K562 (cell line): Measurements from ENCODE around the gene DAZAP1. TPM values are rescaled to one million over a fixed set of nuclear protein-coding genes. Genes with fewer than 3 reads are reported as not detected.

ENCODE experiments used
- ATAC-seq: fragments of 200-7000 bp; cut with Tn5 transposase; 3 replicates; pipeline ENCODE4 v1.9.1; 2020; ENCODE audit warnings: moderate library complexity
- BruUV-seq: library from RNA; stranded (reverse); fragments of 400-500 nt; replicated peaks from 2 replicates; lab custom pipeline; 2021; lab: Mats Ljungman, UMichigan
- CTCF ChIA-PET: fragments of 300-600 bp; formaldehyde crosslinking; extraction: SDS; loops from one replicate; lab custom pipeline; 2021; ENCODE audit warnings: low intra/inter-chr PET ratio; lab: Yijun Ruan, JAX
- POLR2A ChIA-PET: fragments of 300-600, 350-650 bp; sonication (Branson Sonifier 250); formaldehyde crosslinking; extraction: SDS; loops from one replicate; lab custom pipeline; 2021; ENCODE audit warnings: antibody characterized with exemption, inconsistent platforms; lab: Yijun Ruan, JAX
- DNase-seq, 4 experiments: peaks; one replicate each; pipeline versions ENCODE4 v3.0.0 to v3.0.0-alpha.2; 2011 to 2018; ENCODE audit warnings: low spot score in 3 of 4, mixed read lengths in 3 of 4; ENCODE audit errors: extremely low read depth in 1 of 4
- FAIRE-seq: peaks from 2 replicates; lab custom pipeline; 2011; peaks lifted over from hg19 to GRCh38; lab: Jason Lieb, UNC
- H2AFZ ChIP-seq: 2 replicates; pipeline ENCODE4 v1.6.0; 2011; ENCODE audit warnings: low read depth, low read length, control low read depth, inconsistent platforms
- H3K27ac ChIP-seq: fragments of 200-600 bp; 3 replicates; pipeline ENCODE4 v1.8.0; 2011; ENCODE audit warnings: low read depth, mild to moderate bottlenecking, control low read depth, inconsistent platforms, low read length, moderate library complexity, mixed read lengths; ENCODE audit errors: extremely low read depth
- H3K27me3 ChIP-seq, 2 experiments: fragments of 300-600 bp in 1 of 2; 2 replicates in 1 of 2; 3 replicates in 1 of 2; pipeline versions ENCODE4 v1.6.0 to v1.8.0; 2011; ENCODE audit warnings: inconsistent platforms in 2 of 2, low read length in 2 of 2, mild to moderate bottlenecking in 1 of 2, mixed read lengths in 1 of 2, moderate library complexity in 1 of 2; ENCODE audit not compliant: control insufficient read depth in 2 of 2, insufficient read depth in 2 of 2
- H3K36me3 ChIP-seq: fragments of 300-600 bp; 3 replicates; pipeline ENCODE4 v1.8.0; 2011; ENCODE audit warnings: mild to moderate bottlenecking, low read length, inconsistent platforms; ENCODE audit not compliant: control insufficient read depth, insufficient read depth
- H3K4me1 ChIP-seq, 2 experiments: fragments of 200-600 bp in 1 of 2; replicated peaks in 1 of 2; 2 replicates in 1 of 2; 3 replicates in 1 of 2; pipeline versions ENCODE4 v1.5.1 to v1.8.0; 2011; ENCODE audit warnings: inconsistent platforms in 2 of 2, low read length in 2 of 2, mild to moderate bottlenecking in 1 of 2, mixed read lengths in 1 of 2, moderate library complexity in 1 of 2; ENCODE audit not compliant: control insufficient read depth in 2 of 2, insufficient read depth in 2 of 2
- H3K4me2 ChIP-seq: 2 replicates; pipeline ENCODE4 v1.6.1; 2011; ENCODE audit warnings: low read length, control low read depth, inconsistent platforms, mixed read lengths; ENCODE audit not compliant: insufficient read depth
- H3K4me3 ChIP-seq: fragments of 200-600 bp; sonication (generic), shearing (Covaris generic); 2 replicates; pipeline ENCODE4 v1.5.1; 2016; ENCODE audit warnings: control low read depth, inconsistent platforms
- H3K79me2 ChIP-seq: fragments of 200-600 bp; 3 replicates; pipeline ENCODE4 v1.8.0; 2011; ENCODE audit warnings: low read length, inconsistent platforms; ENCODE audit not compliant: control insufficient read depth, insufficient read depth
- H3K9ac ChIP-seq, 2 experiments: 2 replicates each; pipeline versions ENCODE4 v1.6.0 to v1.6.1; 2011; ENCODE audit warnings: low read depth in 2 of 2, low read length in 2 of 2, control low read depth in 1 of 2, inconsistent platforms in 1 of 2, mild to moderate bottlenecking in 1 of 2, mixed read lengths in 1 of 2; ENCODE audit not compliant: insufficient read depth in 1 of 2
- H3K9me1 ChIP-seq: one replicate; pipeline ENCODE4 v1.6.0; 2011; ENCODE audit warnings: inconsistent platforms, mild to moderate bottlenecking, low read length, moderate library complexity; ENCODE audit not compliant: control insufficient read depth, insufficient read depth
- H3K9me3 ChIP-seq: replicated peaks from 2 replicates; pipeline ENCODE4 v1.5.1; 2011; ENCODE audit warnings: low read depth, low read length, inconsistent platforms; ENCODE audit not compliant: control insufficient read depth, insufficient read depth
- H4K20me1 ChIP-seq: replicated peaks from 2 replicates; pipeline ENCODE4 v1.6.1; 2011; ENCODE audit warnings: low read length, inconsistent platforms, mixed read lengths; ENCODE audit not compliant: control insufficient read depth, insufficient read depth
- ATF7 ChIP-seq: fragments of 450-650 bp; IDR thresholded peaks from 2 replicates; pipeline ENCODE4 v1.7.1; 2014; ENCODE audit warnings: mild to moderate bottlenecking, moderate library complexity
- ETS2 ChIP-seq: IDR thresholded peaks from 2 replicates; pipeline ENCODE4 v1.6.1; 2016; ENCODE audit warnings: borderline replicate concordance, missing genetic modification characterization, mild to moderate bottlenecking, moderate library complexity, missing compliant biosample characterization; ENCODE audit not compliant: poor library complexity, severe bottlenecking
- ETV5 ChIP-seq: sonication (generic); formaldehyde crosslinking; IDR thresholded peaks from 2 replicates; pipeline ENCODE4 v1.4.0; 2020; ENCODE audit warnings: low read depth, mild to moderate bottlenecking, missing genetic modification reagents
- KDM5B ChIP-seq: fragments of 200-600 bp; sonication (generic); IDR thresholded peaks from 2 replicates; pipeline ENCODE4 v1.6.1; 2012; ENCODE audit warnings: low read depth, mild to moderate bottlenecking, moderate library complexity, low read length, control low read depth, inconsistent platforms; ENCODE audit not compliant: insufficient replicate concordance
- NR2C2 ChIP-seq, 2 experiments: fragments of 200-800 bp in 1 of 2; sonication (Bioruptor generic) in 1 of 2; sonication (generic) in 1 of 2; formaldehyde crosslinking in 1 of 2; IDR thresholded peaks; 2 replicates each; pipeline versions ENCODE4 v1.6.1 to v1.8.0; 2016 to 2022; ENCODE audit warnings: mild to moderate bottlenecking in 1 of 2, missing compliant biosample characterization in 1 of 2, missing genetic modification characterization in 1 of 2, missing genetic modification reagents in 1 of 2
- POLR3A ChIP-seq: IDR thresholded peaks from 2 replicates; pipeline ENCODE4 v1.6.1; 2011; ENCODE audit warnings: borderline replicate concordance, mild to moderate bottlenecking, moderate library complexity; ENCODE audit not compliant: insufficient read length, insufficient read depth; ENCODE audit errors: extremely low read depth
- RNF2 ChIP-seq: sonication (generic); IDR thresholded peaks from 2 replicates; pipeline ENCODE4 v1.6.1; 2016
- SOX6 ChIP-seq: fragments of 450-650 bp; IDR thresholded peaks from 2 replicates; pipeline ENCODE4 v1.6.1; 2014; ENCODE audit warnings: mild to moderate bottlenecking
- SRF ChIP-seq, 2 experiments: fragments of 250-450, 450-650 bp in 1 of 2; sonication (Bioruptor Pico) in 1 of 2; sonication (generic) in 1 of 2; formaldehyde crosslinking; IDR thresholded peaks; 2 replicates each; pipeline versions ENCODE4 v1.5.0 to v1.5.1; 2020 to 2022; ENCODE audit warnings: mild to moderate bottlenecking in 1 of 2, missing genetic modification reagents in 1 of 2
- ZC3H11A ChIP-seq: IDR thresholded peaks from 2 replicates; pipeline ENCODE4 v1.6.1; 2012; ENCODE audit warnings: low read depth, low read length, improper control_type of control experiment
- ZNF12 ChIP-seq: sonication (generic); formaldehyde crosslinking; IDR thresholded peaks from 2 replicates; pipeline ENCODE4 v1.4.0; 2020; ENCODE audit warnings: mild to moderate bottlenecking, missing genetic modification reagents
- ZNF140 ChIP-seq: fragments of 250-450 bp; sonication (Bioruptor Pico); IDR thresholded peaks from 2 replicates; pipeline ENCODE4 v1.8.0; 2021; ENCODE audit warnings: moderate library complexity, mild to moderate bottlenecking, inconsistent platforms
- ZNF175 ChIP-seq: fragments of 200-800 bp; sonication (Bioruptor generic); IDR thresholded peaks from 2 replicates; pipeline ENCODE4 v1.6.1; 2016; ENCODE audit warnings: low read depth, mild to moderate bottlenecking, missing genetic modification characterization, missing compliant biosample characterization
- ZNF551 ChIP-seq: fragments of 250-450 bp; sonication (Bioruptor Pico); IDR thresholded peaks from 2 replicates; pipeline ENCODE4 v1.5.0; 2021; ENCODE audit warnings: mild to moderate bottlenecking, moderate library complexity
- ZNF695 ChIP-seq: fragments of 450-650 bp; formaldehyde crosslinking; IDR thresholded peaks from 2 replicates; pipeline ENCODE4 v1.4.0; 2020; ENCODE audit warnings: mild to moderate bottlenecking, moderate library complexity
- WGBS: fragments of 100-300 bp; shearing (Covaris generic); methylation state at CpG from one replicate; pipeline ENCODE4 v1.1.6; 2016; ENCODE audit warnings: low coverage, mixed read lengths; ENCODE audit not compliant: insufficient coverage; ENCODE audit errors: missing lambda C conversion rate; 5-methylcytosine and 5-hydroxymethylcytosine counted together
- in situ Hi-C: fragments of 300-500 bp; cut with MboI; formaldehyde crosslinking; loops from 4 replicates; pipeline ENCODE4 v1.15.0; 2018; ENCODE audit warnings: inconsistent platforms, mixed read lengths
- intact Hi-C: fragments of 100-400 bp; cut with micrococcal nuclease; formaldehyde crosslinking; loops from 2 replicates; pipeline ENCODE4 v1.14.2; 2022
- polyA plus RNA-seq, 8 experiments: library from polyadenylated mRNA; depleted of rRNA in 4 of 8; stranded (reverse) in 5 of 8; unstranded in 3 of 8; fragments of >200 nt; fragmentation: Nextera tagmentation in 2 of 8; fragmentation: Illumina TruSeq in 1 of 8; extraction: Ambion mirVana in 2 of 8; extraction: Trizol in 1 of 8; gene quantifications; 2 replicates each; pipeline versions ENCODE4 v1.2.1 to v1.2.3, GENCODE V29; 2011 to 2014; ENCODE audit warnings: inconsistent platforms in 1 of 8, missing spikeins in 1 of 8
- total RNA-seq, 7 experiments: library from RNA; depleted of rRNA in 6 of 7; stranded (reverse); fragments of >200 nt in 6 of 7; fragmentation: Illumina TruSeq in 2 of 7; extraction: Trizol in 2 of 7; gene quantifications; 2 replicates each; pipeline versions ENCODE4 v1.2.1 to v1.2.3, GENCODE V29; 2011 to 2021; ENCODE audit warnings: low replicate concordance in 1 of 7
- TF ChIP-seq, protein P1 (sequence below): fragments of 250-450 bp; sonication (Bioruptor Pico); IDR thresholded peaks from 2 replicates; pipeline ENCODE4 v1.5.1; 2021; ENCODE audit warnings: mild to moderate bottlenecking

DAZAP1 gene
- total and polyA plus RNA-seq, 9 of the 15 experiments (the other 6 are each of a cell fraction or from before 2014, with no cell fraction given): 10.8 to 289 (median 142) TPM

DNA sequence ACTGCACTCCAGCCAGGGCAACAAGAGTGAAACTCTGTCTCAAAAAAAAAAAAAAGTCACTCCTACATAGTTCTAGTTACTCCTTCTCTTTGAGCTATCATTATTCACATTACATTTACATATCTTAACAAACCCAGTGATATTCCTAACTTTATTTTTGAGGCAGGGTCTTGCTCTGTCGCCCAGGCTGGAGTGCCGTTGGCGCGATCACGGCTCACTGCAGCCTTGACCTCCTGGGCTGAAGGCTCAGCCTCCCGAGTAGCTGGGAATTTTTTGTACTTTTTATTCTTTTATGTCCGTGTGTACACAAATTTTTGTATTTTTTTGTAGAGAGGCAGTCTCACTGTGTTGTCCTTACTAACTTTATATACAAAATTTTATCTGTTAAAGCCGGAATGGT, 30.2 kb downstream of the DAZAP1 start (continued):
- TF ChIP-seq ZNF551 (CRISPR knock-in tag) (no peak), NR2C2 (CRISPR knock-in tag; IDR thresholded peaks at IDR 0.05) (no peak), NR2C2 (tag; IDR thresholded peaks at IDR 0.05) (no peak; the same call in 1 of the 2 replicates), RNF2 (no peak), SRF (CRISPR knock-in tag; IDR thresholded peaks at IDR 0.05) (no peak)
- TF ChIP-seq, protein P1, sequence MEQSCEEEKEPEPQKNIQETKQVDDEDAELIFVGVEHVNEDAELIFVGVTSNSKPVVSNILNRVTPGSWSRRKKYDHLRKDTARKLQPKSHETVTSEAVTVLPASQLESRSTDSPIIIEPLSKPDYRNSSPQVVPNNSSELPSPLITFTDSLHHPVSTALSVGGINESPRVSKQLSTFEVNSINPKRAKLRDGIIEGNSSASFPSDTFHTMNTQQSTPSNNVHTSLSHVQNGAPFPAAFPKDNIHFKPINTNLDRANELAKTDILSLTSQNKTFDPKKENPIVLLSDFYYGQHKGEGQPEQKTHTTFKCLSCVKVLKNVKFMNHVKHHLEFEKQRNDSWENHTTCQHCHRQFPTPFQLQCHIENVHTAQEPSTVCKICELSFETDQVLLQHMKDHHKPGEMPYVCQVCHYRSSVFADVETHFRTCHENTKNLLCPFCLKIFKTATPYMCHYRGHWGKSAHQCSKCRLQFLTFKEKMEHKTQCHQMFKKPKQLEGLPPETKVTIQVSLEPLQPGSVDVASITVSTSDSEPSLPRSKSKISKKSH: no peak

DNA sequence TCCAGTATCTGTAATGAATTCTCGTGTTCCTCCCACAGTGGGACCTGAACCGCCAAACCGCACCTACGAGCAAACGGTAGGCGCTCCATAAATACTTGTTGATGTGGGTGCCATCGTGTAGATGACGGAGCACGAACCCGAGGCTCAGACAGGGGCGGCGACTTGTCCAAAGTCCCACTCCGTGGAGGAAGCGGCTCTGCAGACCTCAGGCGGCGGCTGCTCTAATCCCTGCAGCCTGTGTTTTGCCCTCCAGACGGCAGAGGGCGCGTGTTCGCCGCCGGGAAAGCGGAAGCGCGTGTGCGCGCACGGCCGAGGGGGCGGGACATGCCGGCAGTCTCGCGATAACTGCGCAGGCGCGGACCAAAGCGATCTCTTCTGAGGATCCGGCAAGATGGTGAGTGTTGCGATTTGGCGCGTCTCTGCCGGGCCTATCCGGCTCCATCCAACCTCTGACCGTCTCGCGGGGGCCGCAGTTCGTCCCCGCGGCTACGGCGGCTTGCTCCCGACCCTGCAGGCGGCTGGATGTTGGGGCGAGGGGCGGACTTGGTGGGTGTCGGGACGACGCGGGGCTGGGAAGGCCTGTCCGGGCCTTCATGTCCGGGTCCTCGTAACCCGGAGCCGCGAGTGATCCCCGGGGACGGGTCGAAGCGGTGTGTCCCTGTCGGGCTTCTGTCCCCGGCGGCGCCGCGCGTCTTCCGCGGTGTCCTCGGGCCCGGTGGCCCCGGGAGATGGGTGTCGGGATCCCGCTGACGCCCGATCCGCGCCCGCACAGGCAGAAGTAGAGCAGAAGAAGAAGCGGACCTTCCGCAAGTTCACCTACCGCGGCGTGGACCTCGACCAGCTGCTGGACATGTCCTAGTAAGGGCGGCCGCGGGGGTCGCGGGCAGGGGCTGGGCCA, 30.9 kb downstream of the DAZAP1 start, which contains the start of gene RPS15:
Gene RPS15 (plus strand): TSS at position 362 of the 898 bp plus-strand sequence. CDS start 30 bp downstream, at position 392.
- Histone ChIP-seq H3K27me3 (no peaks in the 10 kb centered on the region), H3K4me3 (peak within 1 kb of the TSS; percentile 70), H4K20me1 (peaks cover 37% of the 10 kb centered on the region), H3K4me2 (peak within 1 kb of the TSS; percentile 97), H3K9ac (peak within 1 kb of the TSS; percentile 93 to 100), H3K36me3 (peaks cover 64% of the 10 kb centered on the region), H3K79me2 (peaks cover 52% of the 10 kb centered on the region), H3K9me1 (no peaks in the 10 kb centered on the region), H2AFZ (peak within 1 kb of the TSS; percentile 85), H3K27ac (peak within 1 kb of the TSS; percentile 90), H3K9me3 (no peaks in the 10 kb centered on the region), H3K4me1 (peaks cover 42 to 88% of the 10 kb centered on the region in 2 experiments; a peak in 4 of 5 replicates)
- DNase-seq (peak; percentile 81 to 97 (median 88)), FAIRE-seq (peak; percentile 90), ATAC-seq (peak; percentile 79)
- intact Hi-C loops (no loop called here), in situ Hi-C loops (no loop called here)
- BruUV-seq: TSS peak; percentile 81
- POLR2A ChIA-PET: interaction anchor here (0.9 to 1.0 kb wide), 2 partner anchors 9 to 25 kb away, joined by 3 to 5 read pairs; no protein-coding TSS in a partner anchor
- CTCF ChIA-PET: interaction anchor here (0.6 kb wide), 1 partner anchor 685 kb away, joined by 4 read pairs; no protein-coding TSS in a partner anchor
- WGBS: under 1% methylated on average over 83 of the region's 100 CpGs
- TF ChIP-seq ZC3H11A: peak; percentile 5; the same call in 1 of the 2 replicates
- TF ChIP-seq SOX6: peak; percentile 80
- peak; percentile 99 for TF ChIP-seq KDM5B
- no peak for TF ChIP-seq ZNF175
- TF ChIP-seq ZNF695 (CRISPR knock-in tag): no peak
- peak; percentile 85 for TF ChIP-seq ETV5 (CRISPR knock-in tag)
- TF ChIP-seq ZNF12 (CRISPR knock-in tag): no peak; the same call in 1 of the 2 replicates
- TF ChIP-seq POLR3A: no peak
- peak; percentile 87 for TF ChIP-seq ATF7
- no peak for TF ChIP-seq ETS2 (tag)
- TF ChIP-seq ZNF140 (CRISPR knock-in tag): no peak
